K562 (cell line): ENCODE results near the gene TFAP2A. TPM values are rescaled to one million over a fixed set of nuclear protein-coding genes. Genes with fewer than 3 reads are reported as not detected.
A peak's percentile ranks its signal among the peaks of the same experiment; 100 is the strongest.

Source experiments
- ATAC-seq: fragments of 200-7000 bp; cut with Tn5 transposase; 3 replicates; pipeline ENCODE4 v1.9.1; 2020; ENCODE audit warnings: moderate library complexity
- BruUV-seq: library from RNA; stranded (reverse); fragments of 400-500 nt; replicated peaks from 2 replicates; lab custom pipeline; 2021; lab: Mats Ljungman, UMichigan
- CTCF ChIA-PET: fragments of 300-600 bp; formaldehyde crosslinking; extraction: SDS; loops from one replicate; lab custom pipeline; 2021; ENCODE audit warnings: low intra/inter-chr PET ratio; lab: Yijun Ruan, JAX
- POLR2A ChIA-PET: fragments of 300-600, 350-650 bp; sonication (Branson Sonifier 250); formaldehyde crosslinking; extraction: SDS; loops from one replicate; lab custom pipeline; 2021; ENCODE audit warnings: antibody characterized with exemption, inconsistent platforms; lab: Yijun Ruan, JAX
- DNase-seq, 4 experiments: peaks; one replicate each; pipeline versions ENCODE4 v3.0.0 to v3.0.0-alpha.2; 2011 to 2018; ENCODE audit warnings: low spot score in 3 of 4, mixed read lengths in 3 of 4; ENCODE audit errors: extremely low read depth in 1 of 4
- FAIRE-seq: peaks from 2 replicates; lab custom pipeline; 2011; peaks lifted over from hg19 to GRCh38; lab: Jason Lieb, UNC
- H2AFZ ChIP-seq: 2 replicates; pipeline ENCODE4 v1.6.0; 2011; ENCODE audit warnings: low read depth, low read length, control low read depth, inconsistent platforms
- H3K27ac ChIP-seq: fragments of 200-600 bp; 3 replicates; pipeline ENCODE4 v1.8.0; 2011; ENCODE audit warnings: low read depth, mild to moderate bottlenecking, control low read depth, inconsistent platforms, low read length, moderate library complexity, mixed read lengths; ENCODE audit errors: extremely low read depth
- H3K27me3 ChIP-seq, 2 experiments: fragments of 300-600 bp in 1 of 2; 2 replicates in 1 of 2; 3 replicates in 1 of 2; pipeline versions ENCODE4 v1.6.0 to v1.8.0; 2011; ENCODE audit warnings: inconsistent platforms in 2 of 2, low read length in 2 of 2, mild to moderate bottlenecking in 1 of 2, mixed read lengths in 1 of 2, moderate library complexity in 1 of 2; ENCODE audit not compliant: control insufficient read depth in 2 of 2, insufficient read depth in 2 of 2
- H3K36me3 ChIP-seq: fragments of 300-600 bp; 3 replicates; pipeline ENCODE4 v1.8.0; 2011; ENCODE audit warnings: mild to moderate bottlenecking, low read length, inconsistent platforms; ENCODE audit not compliant: control insufficient read depth, insufficient read depth
- H3K4me1 ChIP-seq, 2 experiments: fragments of 200-600 bp in 1 of 2; replicated peaks in 1 of 2; 2 replicates in 1 of 2; 3 replicates in 1 of 2; pipeline versions ENCODE4 v1.5.1 to v1.8.0; 2011; ENCODE audit warnings: inconsistent platforms in 2 of 2, low read length in 2 of 2, mild to moderate bottlenecking in 1 of 2, mixed read lengths in 1 of 2, moderate library complexity in 1 of 2; ENCODE audit not compliant: control insufficient read depth in 2 of 2, insufficient read depth in 2 of 2
- H3K4me2 ChIP-seq: 2 replicates; pipeline ENCODE4 v1.6.1; 2011; ENCODE audit warnings: low read length, control low read depth, inconsistent platforms, mixed read lengths; ENCODE audit not compliant: insufficient read depth
- H3K4me3 ChIP-seq: fragments of 200-600 bp; sonication (generic), shearing (Covaris generic); 2 replicates; pipeline ENCODE4 v1.5.1; 2016; ENCODE audit warnings: control low read depth, inconsistent platforms
- H3K79me2 ChIP-seq: fragments of 200-600 bp; 3 replicates; pipeline ENCODE4 v1.8.0; 2011; ENCODE audit warnings: low read length, inconsistent platforms; ENCODE audit not compliant: control insufficient read depth, insufficient read depth
- H3K9ac ChIP-seq, 2 experiments: 2 replicates each; pipeline versions ENCODE4 v1.6.0 to v1.6.1; 2011; ENCODE audit warnings: low read depth in 2 of 2, low read length in 2 of 2, control low read depth in 1 of 2, inconsistent platforms in 1 of 2, mild to moderate bottlenecking in 1 of 2, mixed read lengths in 1 of 2; ENCODE audit not compliant: insufficient read depth in 1 of 2
- H3K9me1 ChIP-seq: one replicate; pipeline ENCODE4 v1.6.0; 2011; ENCODE audit warnings: inconsistent platforms, mild to moderate bottlenecking, low read length, moderate library complexity; ENCODE audit not compliant: control insufficient read depth, insufficient read depth
- H3K9me3 ChIP-seq: replicated peaks from 2 replicates; pipeline ENCODE4 v1.5.1; 2011; ENCODE audit warnings: low read depth, low read length, inconsistent platforms; ENCODE audit not compliant: control insufficient read depth, insufficient read depth
- H4K20me1 ChIP-seq: replicated peaks from 2 replicates; pipeline ENCODE4 v1.6.1; 2011; ENCODE audit warnings: low read length, inconsistent platforms, mixed read lengths; ENCODE audit not compliant: control insufficient read depth, insufficient read depth
- ARID1B ChIP-seq: fragments of 450-650 bp; IDR thresholded peaks from 2 replicates; pipeline ENCODE4 v1.6.1; 2016; ENCODE audit warnings: antibody characterized with exemption, mild to moderate bottlenecking, inconsistent platforms
- ATF1 ChIP-seq, 2 experiments: fragments of 450-650 bp in 1 of 2; IDR thresholded peaks; 2 replicates each; pipeline ENCODE4 v1.6.1; 2016; ENCODE audit warnings: missing compliant biosample characterization in 1 of 2, missing genetic modification characterization in 1 of 2
- ATF3 ChIP-seq, 2 experiments: fragments of 450-650 bp in 1 of 2; sonication (generic) in 1 of 2; formaldehyde crosslinking in 1 of 2; IDR thresholded peaks in 1 of 2; conservative IDR thresholded peaks in 1 of 2; 2 replicates each; pipeline versions ENCODE4 v1.6.1 to v1.8.1; 2016 to 2023; ENCODE audit warnings: mild to moderate bottlenecking in 2 of 2, moderate library complexity in 2 of 2, inconsistent platforms in 1 of 2, missing genetic modification reagents in 1 of 2
- ATF7 ChIP-seq: fragments of 450-650 bp; IDR thresholded peaks from 2 replicates; pipeline ENCODE4 v1.7.1; 2014; ENCODE audit warnings: mild to moderate bottlenecking, moderate library complexity
- CEBPG ChIP-seq, 3 experiments: fragments of 200-800 bp in 1 of 3; sonication (Bioruptor generic) in 1 of 3; sonication (generic) in 1 of 3; formaldehyde crosslinking in 1 of 3; IDR thresholded peaks in 2 of 3; conservative IDR thresholded peaks in 1 of 3; 2 replicates each; pipeline versions ENCODE4 v1.6.1 to v1.8.0; 2016 to 2022; ENCODE audit warnings: missing compliant biosample characterization in 2 of 3, missing genetic modification characterization in 2 of 3, mild to moderate bottlenecking in 1 of 3, missing genetic modification reagents in 1 of 3
- CREM ChIP-seq: IDR thresholded peaks from 2 replicates; pipeline ENCODE4 v1.6.1; 2014; ENCODE audit warnings: antibody characterized with exemption, low read depth
- EHMT2 ChIP-seq: fragments of 450-650 bp; IDR thresholded peaks from 2 replicates; pipeline ENCODE4 v1.6.1; 2018; ENCODE audit warnings: antibody characterized with exemption
- FOSL1 ChIP-seq: fragments of 200-800 bp; sonication (Bioruptor generic); conservative IDR thresholded peaks from 2 replicates; pipeline ENCODE4 v1.6.1; 2016; ENCODE audit warnings: missing genetic modification characterization, missing compliant biosample characterization
- FOXJ2 ChIP-seq: fragments of 200-800 bp; sonication (Bioruptor generic); IDR thresholded peaks from 2 replicates; pipeline ENCODE4 v1.6.1; 2016; ENCODE audit warnings: missing genetic modification characterization, missing compliant biosample characterization
- FOXK2 ChIP-seq, 2 experiments: fragments of 450-650 bp; IDR thresholded peaks in 1 of 2; conservative IDR thresholded peaks in 1 of 2; 2 replicates each; pipeline ENCODE4 v1.6.1; 2016; ENCODE audit warnings: low read depth in 2 of 2, mild to moderate bottlenecking in 1 of 2
- JUN ChIP-seq, 2 experiments: sonication (generic) in 1 of 2; formaldehyde crosslinking in 1 of 2; IDR thresholded peaks; 2 replicates each; pipeline versions ENCODE4 v1.6.1 to v1.8.0; 2012 to 2022; ENCODE audit warnings: borderline replicate concordance in 2 of 2, mild to moderate bottlenecking in 2 of 2, improper control_type of control experiment in 1 of 2, low read depth in 1 of 2, low read length in 1 of 2, missing genetic modification reagents in 1 of 2
- JUND ChIP-seq, 2 experiments: IDR thresholded peaks; 2 replicates in 1 of 2; 3 replicates in 1 of 2; pipeline ENCODE4 v1.6.1; 2011; ENCODE audit warnings: borderline replicate concordance in 2 of 2, low read depth in 2 of 2, low read length in 2 of 2, improper control_type of control experiment in 1 of 2, missing biosample characterization in 1 of 2, missing genetic modification characterization in 1 of 2, missing genetic modification reagents in 1 of 2
- RFX5 ChIP-seq: IDR thresholded peaks from 2 replicates; pipeline ENCODE4 v1.6.1; 2011; ENCODE audit warnings: low read depth, mild to moderate bottlenecking, improper control_type of control experiment, low read length
- TRIM24 ChIP-seq, 2 experiments: fragments of 450-650 bp; IDR thresholded peaks; 2 replicates each; pipeline ENCODE4 v1.6.1; 2016
- ZFP91 ChIP-seq: sonication (generic); formaldehyde crosslinking; IDR thresholded peaks from 2 replicates; pipeline ENCODE4 v1.8.0; 2022; ENCODE audit warnings: mild to moderate bottlenecking, missing genetic modification reagents
- ZNF239 ChIP-seq: fragments of 250-450 bp; sonication (Bioruptor Pico); IDR thresholded peaks from 2 replicates; pipeline ENCODE4 v1.4.0; 2020; ENCODE audit warnings: mild to moderate bottlenecking
- WGBS: fragments of 100-300 bp; shearing (Covaris generic); methylation state at CpG from one replicate; pipeline ENCODE4 v1.1.6; 2016; ENCODE audit warnings: low coverage, mixed read lengths; ENCODE audit not compliant: insufficient coverage; ENCODE audit errors: missing lambda C conversion rate; 5-methylcytosine and 5-hydroxymethylcytosine counted together
- in situ Hi-C: fragments of 300-500 bp; cut with MboI; formaldehyde crosslinking; loops from 4 replicates; pipeline ENCODE4 v1.15.0; 2018; ENCODE audit warnings: inconsistent platforms, mixed read lengths
- intact Hi-C: fragments of 100-400 bp; cut with micrococcal nuclease; formaldehyde crosslinking; loops from 2 replicates; pipeline ENCODE4 v1.14.2; 2022
- polyA plus RNA-seq, 8 experiments: library from polyadenylated mRNA; depleted of rRNA in 4 of 8; stranded (reverse) in 5 of 8; unstranded in 3 of 8; fragments of >200 nt; fragmentation: Nextera tagmentation in 2 of 8; fragmentation: Illumina TruSeq in 1 of 8; extraction: Ambion mirVana in 2 of 8; extraction: Trizol in 1 of 8; gene quantifications; 2 replicates each; pipeline versions ENCODE4 v1.2.1 to v1.2.3, GENCODE V29; 2011 to 2014; ENCODE audit warnings: inconsistent platforms in 1 of 8, missing spikeins in 1 of 8
- total RNA-seq, 7 experiments: library from RNA; depleted of rRNA in 6 of 7; stranded (reverse); fragments of >200 nt in 6 of 7; fragmentation: Illumina TruSeq in 2 of 7; extraction: Trizol in 2 of 7; gene quantifications; 2 replicates each; pipeline versions ENCODE4 v1.2.1 to v1.2.3, GENCODE V29; 2011 to 2021; ENCODE audit warnings: low replicate concordance in 1 of 7
- TF ChIP-seq, protein P1 (sequence below): fragments of 250-450 bp; sonication (Bioruptor Pico); IDR thresholded peaks from 2 replicates; pipeline ENCODE4 v1.5.0; 2021

Gene TFAP2A
- total and polyA plus RNA-seq, 9 of the 15 experiments (the other 6 are each of a cell fraction or from before 2014, with no cell fraction given), result 0.14 to 0.53 (median 0.19) TPM; not detected in 1

GRCh38 chr6:10369896-10370295 is 45.0 kb downstream of the TFAP2A start:
- no peak overlapping the region for H3K4me3 ChIP-seq
- H3K9me3 ChIP-seq, result no peaks in the 10 kb centered on the region
- H2AFZ ChIP-seq, result peak overlapping the region; percentile 12; the same call in 1 of the 2 replicates
- in situ Hi-C loops (no loop called here), intact Hi-C loops (no loop called here)
- no TSS peak for BruUV-seq
- no peak overlapping the region for H3K4me2 ChIP-seq
- no peak overlapping the region for H3K27ac ChIP-seq
- H3K27me3 ChIP-seq, result no peaks in the 10 kb centered on the region
- FAIRE-seq (no peak), ATAC-seq (no peak), DNase-seq (no peak)
- 43% methylated on average over 5 of the region's 5 CpGs for WGBS
- H3K9ac ChIP-seq, result no peak overlapping the region
- H3K4me1 ChIP-seq, result no peaks in the 10 kb centered on the region
- no peaks in the 10 kb centered on the region for H3K9me1 ChIP-seq
- ChIA-PET CTCF (no interaction called here), POLR2A (interaction anchor here (1.2 kb wide), 1 partner anchor 11 kb away, joined by 5 read pairs; no protein-coding TSS in a partner anchor)
- H3K36me3 ChIP-seq, result no peaks in the 10 kb centered on the region
- no peaks in the 10 kb centered on the region for H4K20me1 ChIP-seq
- H3K79me2 ChIP-seq, result no peaks in the 10 kb centered on the region
- TF ChIP-seq CEBPG (CRISPR knock-in tag; IDR thresholded peaks at IDR 0.05) (no peak), CEBPG (tag; conservative IDR thresholded peaks at IDR 0.05 in 1 of 2, IDR thresholded peaks at IDR 0.05 in 1 of 2) (peak in 1 of 2 experiments; percentile 50; a peak in 1 of 4 replicates), RFX5 (no peak), FOSL1 (peak; percentile 94), ARID1B (peak; percentile 37), ATF1 (CRISPR knock-in tag; IDR thresholded peaks at IDR 0.05) (no peak), ATF1 (tag; IDR thresholded peaks at IDR 0.05) (0 out of 2 replicates have a peak, but pooled peaks have one; percentile 21), ZFP91 (no peak), FOXK2 (conservative IDR thresholded peaks at IDR 0.05 in 1 of 2, IDR thresholded peaks at IDR 0.05 in 1 of 2; ENCODE audit: low read depth in 2 of 2) (no peak), ATF3 (IDR thresholded peaks at IDR 0.05) (peak; percentile 86), ATF3 (CRISPR knock-in tag; conservative IDR thresholded peaks at IDR 0.05) (no peak), ZNF239 (no peak), TRIM24 (IDR thresholded peaks at IDR 0.05) (peak; percentile 76 to 88; a peak in 3 of 4 replicates), FOXJ2 (tag) (peak; percentile 85), ATF7 (peak; percentile 21; the same call in 1 of the 2 replicates), JUND (IDR thresholded peaks at IDR 0.05; ENCODE audit: borderline replicate concordance, low read depth, low read length) (no peak), JUND (tag; IDR thresholded peaks at IDR 0.05; ENCODE audit: borderline replicate concordance, low read depth, low read length) (peak; percentile 32; the same call in 1 of the 3 replicates), CREM (peak; percentile 38), JUN (IDR thresholded peaks at IDR 0.05; ENCODE audit: borderline replicate concordance, low read depth, low read length) (peak; percentile 81; the same call in 1 of the 2 replicates), JUN (CRISPR knock-in tag; IDR thresholded peaks at IDR 0.05; ENCODE audit: borderline replicate concordance) (no peak), EHMT2 (0 out of 2 replicates have a peak, but pooled peaks have one; percentile 17)
- TF ChIP-seq, protein P1, sequence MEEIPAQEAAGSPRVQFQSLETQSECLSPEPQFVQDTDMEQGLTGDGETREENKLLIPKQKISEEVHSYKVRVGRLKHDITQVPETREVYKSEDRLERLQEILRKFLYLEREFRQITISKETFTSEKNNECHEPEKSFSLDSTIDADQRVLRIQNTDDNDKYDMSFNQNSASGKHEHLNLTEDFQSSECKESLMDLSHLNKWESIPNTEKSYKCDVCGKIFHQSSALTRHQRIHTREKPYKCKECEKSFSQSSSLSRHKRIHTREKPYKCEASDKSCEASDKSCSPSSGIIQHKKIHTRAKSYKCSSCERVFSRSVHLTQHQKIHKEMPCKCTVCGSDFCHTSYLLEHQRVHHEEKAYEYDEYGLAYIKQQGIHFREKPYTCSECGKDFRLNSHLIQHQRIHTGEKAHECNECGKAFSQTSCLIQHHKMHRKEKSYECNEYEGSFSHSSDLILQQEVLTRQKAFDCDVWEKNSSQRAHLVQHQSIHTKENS (CRISPR knock-in tag), result no peak
